ENCODE data around the gene PPM1L.

GRCh38 chr3:161107311-161107710 is 351.3 kb downstream of the PPM1L start:
- no peak for TF ChIP-seq CTCF (conservative IDR thresholded peaks at IDR 0.05)
- no peak for TF ChIP-seq EZH2 (IDR thresholded peaks at IDR 0.05; ENCODE audit: low read depth)

All from PC-9 (cell line).